Measurements from ENCODE around the gene ZRANB2.

DNA sequence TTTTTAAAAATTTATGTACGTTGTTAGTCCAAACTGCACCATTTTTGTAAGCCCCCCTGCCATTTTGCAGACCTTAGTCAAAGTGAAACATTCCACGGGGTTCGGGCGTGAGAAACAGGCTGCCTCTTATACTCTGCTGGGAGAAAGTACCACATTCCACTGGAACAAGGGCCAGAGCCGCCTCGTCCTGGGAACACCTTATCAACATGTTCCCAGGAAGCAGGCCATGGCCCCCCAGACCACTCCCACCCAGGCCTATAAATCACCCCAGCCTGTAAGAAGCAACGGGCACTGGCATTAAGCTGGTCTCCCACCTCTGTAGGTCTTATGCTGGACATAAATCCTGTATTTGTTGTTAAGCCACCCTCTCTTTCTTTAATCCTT is 854 bp upstream of the ZRANB2 start:
- TF ChIP-seq, protein P1, sequence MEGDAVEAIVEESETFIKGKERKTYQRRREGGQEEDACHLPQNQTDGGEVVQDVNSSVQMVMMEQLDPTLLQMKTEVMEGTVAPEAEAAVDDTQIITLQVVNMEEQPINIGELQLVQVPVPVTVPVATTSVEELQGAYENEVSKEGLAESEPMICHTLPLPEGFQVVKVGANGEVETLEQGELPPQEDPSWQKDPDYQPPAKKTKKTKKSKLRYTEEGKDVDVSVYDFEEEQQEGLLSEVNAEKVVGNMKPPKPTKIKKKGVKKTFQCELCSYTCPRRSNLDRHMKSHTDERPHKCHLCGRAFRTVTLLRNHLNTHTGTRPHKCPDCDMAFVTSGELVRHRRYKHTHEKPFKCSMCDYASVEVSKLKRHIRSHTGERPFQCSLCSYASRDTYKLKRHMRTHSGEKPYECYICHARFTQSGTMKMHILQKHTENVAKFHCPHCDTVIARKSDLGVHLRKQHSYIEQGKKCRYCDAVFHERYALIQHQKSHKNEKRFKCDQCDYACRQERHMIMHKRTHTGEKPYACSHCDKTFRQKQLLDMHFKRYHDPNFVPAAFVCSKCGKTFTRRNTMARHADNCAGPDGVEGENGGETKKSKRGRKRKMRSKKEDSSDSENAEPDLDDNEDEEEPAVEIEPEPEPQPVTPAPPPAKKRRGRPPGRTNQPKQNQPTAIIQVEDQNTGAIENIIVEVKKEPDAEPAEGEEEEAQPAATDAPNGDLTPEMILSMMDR (conservative IDR thresholded peaks at IDR 0.05; ENCODE audit: low read length) = no peak
- no peak for TF ChIP-seq EZH2phosphoT487 (IDR thresholded peaks at IDR 0.05; ENCODE audit: borderline replicate concordance, low read depth, low read length)
